Fibroblast of lung (primary cell): ENCODE measurements around the gene SEZ6L. TPM values are rescaled to one million over a fixed set of nuclear protein-coding genes. Genes with fewer than 3 reads are reported as not detected.

Source experiments
- DNase-seq, 2 donors: peaks; one replicate each; pipeline versions ENCODE4 v3.0.0 to v3.0.0-alpha.2; 2010; ENCODE audit warnings: low read depth in 2 of 2
- H2AFZ ChIP-seq: 2 replicates; pipeline ENCODE4 v1.5.1; 2012; ENCODE audit warnings: low read length, control low read depth, inconsistent platforms
- H3K27ac ChIP-seq: 2 replicates; pipeline ENCODE4 v1.5.1; 2011; ENCODE audit warnings: low read length, control low read depth; ENCODE audit not compliant: insufficient read depth
- H3K27me3 ChIP-seq: 2 replicates; pipeline ENCODE4 v1.5.1; 2011; ENCODE audit warnings: mild to moderate bottlenecking, low read length; ENCODE audit not compliant: control insufficient read depth, insufficient read depth
- H3K36me3 ChIP-seq: 2 replicates; pipeline ENCODE4 v1.5.1; 2011; ENCODE audit warnings: low read length; ENCODE audit not compliant: control insufficient read depth, insufficient read depth
- H3K4me1 ChIP-seq: 2 replicates; pipeline ENCODE4 v1.5.1; 2011; ENCODE audit warnings: low read length; ENCODE audit not compliant: control insufficient read depth, insufficient read depth; ENCODE audit errors: extremely low read depth
- H3K4me2 ChIP-seq: 2 replicates; pipeline ENCODE4 v1.5.1; 2011; ENCODE audit warnings: low read length, control low read depth; ENCODE audit not compliant: insufficient read depth; ENCODE audit errors: extremely low read depth
- H3K4me3 ChIP-seq, 4 experiments: fragments of 200-600 bp in 1 of 4; sonication (generic) in 1 of 4; replicated peaks in 1 of 4; 2 replicates each; pipeline ENCODE4 v1.5.1; 2011 to 2016; ENCODE audit warnings: low read length in 4 of 4, low read depth in 3 of 4, mild to moderate bottlenecking in 3 of 4, control low read depth in 2 of 4, inconsistent platforms in 1 of 4, mixed read lengths in 1 of 4; ENCODE audit not compliant: insufficient read depth in 1 of 4; ENCODE audit errors: control extremely low read depth in 1 of 4
- H3K79me2 ChIP-seq: 2 replicates; pipeline ENCODE4 v1.5.1; 2012; ENCODE audit warnings: mild to moderate bottlenecking, low read length, inconsistent platforms; ENCODE audit not compliant: control insufficient read depth, insufficient read depth
- H3K9ac ChIP-seq: 2 replicates; pipeline ENCODE4 v1.5.1; 2011; ENCODE audit warnings: mild to moderate bottlenecking, low read length, control low read depth; ENCODE audit not compliant: insufficient read depth
- H3K9me3 ChIP-seq: 2 replicates; pipeline ENCODE4 v1.5.1; 2012; ENCODE audit warnings: low read depth, low read length; ENCODE audit not compliant: control insufficient read depth, insufficient read depth
- H4K20me1 ChIP-seq: 2 replicates; pipeline ENCODE4 v1.5.1; 2011; ENCODE audit warnings: low read length; ENCODE audit not compliant: control insufficient read depth, insufficient read depth; ENCODE audit errors: extremely low read depth
- CTCF ChIP-seq, 2 donors: IDR thresholded peaks in 1 of 2; conservative IDR thresholded peaks in 1 of 2; 1 replicate in 1 of 2; 2 replicates in 1 of 2; pipeline ENCODE4 v1.5.1; 2011 to 2012; ENCODE audit warnings: low read length in 2 of 2, control low read depth in 1 of 2, inconsistent platforms in 1 of 2, low read depth in 1 of 2, mild to moderate bottlenecking in 1 of 2
- EZH2 ChIP-seq: IDR thresholded peaks from 2 replicates; pipeline ENCODE4 v1.5.1; 2012; ENCODE audit warnings: low read length, control low read depth, mild to moderate bottlenecking; ENCODE audit errors: missing control alignments
- polyA plus RNA-seq, 2 donors: library from polyadenylated mRNA; depleted of rRNA in 1 of 2; stranded (reverse) in 1 of 2; unstranded in 1 of 2; fragments of >200 nt; gene quantifications; 2 replicates each; pipeline ENCODE4 v1.2.1, GENCODE V29; 2011 to 2012; ENCODE audit warnings: missing spikeins in 1 of 2
- total RNA-seq: library from RNA; depleted of rRNA; stranded (reverse); fragments of >200 nt; gene quantifications from 2 replicates; pipeline ENCODE4 v1.2.1, GENCODE V29; 2014

The SEZ6L gene
- total and polyA plus RNA-seq, 2 donors (not counting 1 experiment from before 2014, with no cell fraction given), result not detected

DNA sequence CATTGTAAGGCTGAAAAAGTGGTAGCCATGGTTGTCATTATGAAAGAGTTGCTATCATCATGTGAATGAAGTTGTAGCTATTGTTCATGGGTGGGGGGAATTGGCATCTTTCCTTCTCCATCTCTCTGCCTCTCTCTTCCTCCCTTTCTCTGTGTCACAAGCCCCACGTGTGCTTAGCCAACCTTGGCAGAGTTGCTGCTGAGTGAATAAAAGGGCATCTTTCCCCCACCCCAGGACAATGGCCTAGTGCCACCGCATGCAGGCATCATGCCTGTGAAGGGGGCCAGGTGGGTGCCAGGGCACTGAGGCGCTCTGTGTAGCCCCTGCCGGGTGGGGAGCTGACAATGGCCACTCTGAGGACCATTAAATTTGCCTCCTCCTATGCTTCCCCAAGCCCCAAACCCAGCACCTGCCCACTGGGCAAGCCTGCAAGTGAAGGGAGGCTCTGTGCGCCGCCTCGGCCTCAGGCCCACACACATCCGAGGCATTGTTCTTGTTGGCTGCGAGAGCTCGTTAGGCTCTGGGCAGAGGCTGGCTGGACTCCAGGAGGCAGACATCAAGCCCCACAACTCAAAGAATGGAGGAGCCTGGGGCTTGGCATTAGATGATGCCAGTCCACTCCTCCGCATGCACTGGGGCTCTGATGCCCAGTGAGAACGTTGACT is 103.9 kb downstream of the SEZ6L start:
- Histone ChIP-seq H3K36me3 (no peaks in the 10 kb centered on the region), H4K20me1 (no peaks in the 10 kb centered on the region), H3K9ac (no peak overlapping the region), H3K79me2 (no peaks in the 10 kb centered on the region), H2AFZ (no peak overlapping the region), H3K4me2 (no peak overlapping the region), H3K4me3 (no peak overlapping the region), H3K9me3 (no peaks in the 10 kb centered on the region), H3K4me1 (no peaks in the 10 kb centered on the region), H3K27ac (no peak overlapping the region), H3K27me3 (no peaks in the 10 kb centered on the region)
- TF ChIP-seq EZH2, result no peak
- no peak for TF ChIP-seq CTCF (conservative IDR thresholded peaks at IDR 0.05 in 1 of 2, IDR thresholded peaks at IDR 0.05 in 1 of 2; ENCODE audit: low read depth in 1 of 2, low read length in 2 of 2)
- DNase-seq, result no peak

GRCh38 chr22:26276529-26277160 is 107.4 kb downstream of the SEZ6L start:
- H2AFZ ChIP-seq, result no peak overlapping the region
- H3K36me3 ChIP-seq, result no peaks in the 10 kb centered on the region
- no peak overlapping the region for H3K4me2 ChIP-seq
- TF ChIP-seq CTCF (conservative IDR thresholded peaks at IDR 0.05 in 1 of 2, IDR thresholded peaks at IDR 0.05 in 1 of 2; ENCODE audit: low read depth in 1 of 2, low read length in 2 of 2), result no peak
- TF ChIP-seq EZH2, result no peak
- no peak overlapping the region for H3K9ac ChIP-seq
- no peak overlapping the region for H3K4me3 ChIP-seq
- no peaks in the 10 kb centered on the region for H3K27me3 ChIP-seq
- H3K4me1 ChIP-seq, result no peaks in the 10 kb centered on the region
- H3K27ac ChIP-seq, result no peak overlapping the region
- H3K9me3 ChIP-seq, result no peaks in the 10 kb centered on the region
- no peak for DNase-seq
- no peaks in the 10 kb centered on the region for H4K20me1 ChIP-seq
- no peaks in the 10 kb centered on the region for H3K79me2 ChIP-seq

GRCh38 chr22:26281941-26282340 is 112.7 kb downstream of the SEZ6L start:
- TF ChIP-seq EZH2 (no peak), CTCF (conservative IDR thresholded peaks at IDR 0.05 in 1 of 2, IDR thresholded peaks at IDR 0.05 in 1 of 2; ENCODE audit: low read depth in 1 of 2, low read length in 2 of 2) (no peak)
- Histone ChIP-seq H3K4me1 (no peaks in the 10 kb centered on the region), H3K9me3 (no peaks in the 10 kb centered on the region), H3K79me2 (no peaks in the 10 kb centered on the region), H3K36me3 (no peaks in the 10 kb centered on the region), H4K20me1 (no peaks in the 10 kb centered on the region), H3K27me3 (no peaks in the 10 kb centered on the region), H2AFZ (no peak overlapping the region), H3K9ac (no peak overlapping the region), H3K27ac (no peak overlapping the region), H3K4me3 (no peak overlapping the region), H3K4me2 (no peak overlapping the region)
- no peak for DNase-seq
